SJSA1 (cell line): ENCODE data around the gene MORN1. TPM values are rescaled to one million over a fixed set of nuclear protein-coding genes. Genes with fewer than 3 reads are reported as not detected.

Experiments
- DNase-seq, 2 experiments: peaks; one replicate each; pipeline ENCODE4 v3.0.0-alpha.2; 2015 to 2020; ENCODE audit warnings: low spot score in 2 of 2, low read depth in 1 of 2
- H3K27ac ChIP-seq: fragments of 250-450 bp; sonication (Bioruptor Pico); 2 replicates; pipeline ENCODE4 v1.5.1; 2020; ENCODE audit warnings: mild to moderate bottlenecking, moderate library complexity
- H3K27me3 ChIP-seq: fragments of 250-450 bp; sonication (Bioruptor Pico); replicated peaks from 2 replicates; pipeline ENCODE4 v1.5.1; 2020; ENCODE audit warnings: mild to moderate bottlenecking, moderate library complexity
- H3K36me3 ChIP-seq: fragments of 250-450 bp; sonication (Bioruptor Pico); 2 replicates; pipeline ENCODE4 v1.5.1; 2020; ENCODE audit warnings: mild to moderate bottlenecking
- H3K4me1 ChIP-seq: fragments of 250-450 bp; sonication (Bioruptor Pico); replicated peaks from 2 replicates; pipeline ENCODE4 v1.6.1; 2021; ENCODE audit warnings: mild to moderate bottlenecking
- H3K4me3 ChIP-seq: fragments of 250-450 bp; sonication (Bioruptor Pico); 2 replicates; pipeline ENCODE4 v1.5.1; 2020; ENCODE audit warnings: mild to moderate bottlenecking
- H3K9me3 ChIP-seq: fragments of 250-450 bp; sonication (Bioruptor Pico); replicated peaks from 2 replicates; pipeline ENCODE4 v1.5.1; 2020; ENCODE audit warnings: mild to moderate bottlenecking
- total RNA-seq: library from RNA; depleted of rRNA; stranded (reverse); fragments of >200 nt; shearing (Covaris generic); gene quantifications from 2 replicates; pipeline ENCODE4 v1.2.3, GENCODE V29; 2014

Gene MORN1
- total RNA-seq, 1 experiment from 2014 or later = 5.0 TPM

DNA sequence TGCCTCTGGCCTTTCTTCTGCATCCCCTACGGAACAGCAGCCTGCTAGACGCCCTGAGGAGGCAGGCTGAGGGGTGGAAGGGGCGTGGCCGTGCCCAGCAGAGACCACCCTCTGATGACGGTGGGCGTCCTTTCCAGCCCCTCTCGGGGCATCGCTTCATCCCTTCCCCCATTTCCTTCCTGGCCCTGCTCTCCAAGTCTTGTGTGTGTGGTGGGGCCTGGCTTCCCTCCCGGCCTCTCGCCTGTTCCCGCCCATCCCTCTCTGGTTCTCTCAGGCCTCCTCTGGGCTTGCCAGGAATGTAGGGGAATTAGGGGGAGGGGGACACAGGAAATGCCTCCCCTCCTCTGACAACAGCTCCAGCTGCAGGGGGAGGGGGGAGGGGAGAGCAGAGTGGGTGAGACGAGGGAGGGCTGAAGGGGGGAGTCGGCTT, 112.1 kb downstream of the MORN1 start:
- peaks cover 13% of the 10 kb centered on the region for H3K36me3 ChIP-seq
- H3K4me3 ChIP-seq = no peak overlapping the region
- H3K9me3 ChIP-seq = no peaks in the 10 kb centered on the region
- DNase-seq = peak; percentile 90 to 92
- H3K27me3 ChIP-seq = no peaks in the 10 kb centered on the region
- peak overlapping the region; percentile 64 for H3K27ac ChIP-seq
- peaks cover 37% of the 10 kb centered on the region for H3K4me1 ChIP-seq

DNA sequence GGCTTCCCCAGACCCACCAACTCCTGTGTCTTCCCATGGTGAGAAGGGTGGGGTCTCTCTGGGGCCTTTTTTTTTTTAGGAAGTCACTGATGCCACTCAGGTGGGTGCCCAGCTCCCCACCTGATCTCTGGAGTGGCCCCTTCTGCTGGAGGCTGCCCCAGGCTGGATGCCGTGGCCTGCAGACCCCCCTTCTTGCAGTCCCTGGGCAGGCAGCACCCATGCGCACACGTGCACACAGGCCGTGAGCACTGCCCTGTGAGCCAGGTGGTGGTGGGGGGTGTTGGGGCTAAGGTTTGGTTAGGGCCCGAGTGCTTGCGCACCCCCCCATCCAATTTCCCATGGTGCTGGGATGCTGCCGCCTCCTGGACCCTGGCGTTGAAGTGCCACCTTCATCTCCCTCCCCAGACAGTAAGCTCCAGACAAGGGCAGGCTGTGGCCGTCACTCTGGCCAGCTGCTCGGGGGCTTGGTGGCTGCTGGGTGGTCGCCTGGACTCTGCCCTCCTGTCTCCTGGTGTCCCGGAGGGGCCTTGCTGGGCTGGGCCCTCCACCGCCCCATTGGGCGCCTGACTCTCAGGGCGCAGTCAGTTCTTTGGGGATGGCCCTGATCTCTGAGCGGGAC, 112.7 kb downstream of the MORN1 start:
- peak overlapping the region; percentile 64 for H3K27ac ChIP-seq

DNA sequence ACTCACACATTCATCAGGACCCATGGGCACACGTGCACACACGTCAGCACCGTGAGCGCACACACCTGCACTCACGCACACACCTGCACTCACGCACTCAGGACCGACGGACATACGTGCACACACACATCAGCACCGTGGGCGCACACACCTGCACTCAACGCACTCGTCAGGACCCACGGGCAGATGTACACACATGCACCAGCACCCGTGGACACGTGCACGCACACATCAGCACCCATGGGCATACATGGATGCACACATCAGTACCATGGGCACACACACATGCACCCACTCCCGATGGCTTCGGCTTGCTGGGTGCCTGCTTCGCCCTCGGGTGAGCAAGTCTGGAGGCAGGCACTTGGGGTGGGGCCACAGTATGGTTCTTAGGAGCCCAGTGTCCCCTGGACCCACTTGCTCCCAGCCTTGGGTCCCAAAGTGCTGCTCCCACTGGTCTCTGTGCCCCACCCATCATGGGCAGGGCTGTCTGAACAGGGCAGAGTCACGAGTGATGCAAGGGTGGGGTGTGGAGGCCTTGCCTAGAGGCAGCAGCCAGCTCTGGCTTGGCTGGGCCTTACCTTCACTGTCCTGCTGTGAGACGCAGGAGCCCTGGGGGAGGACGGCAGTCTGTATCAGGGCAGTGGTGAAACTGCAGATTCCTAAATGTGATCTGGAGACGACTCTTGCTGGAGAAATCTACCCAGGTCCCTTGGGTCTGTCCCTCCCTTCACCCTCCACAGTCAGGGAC, 113.4 kb downstream of the MORN1 start:
- H3K4me1 ChIP-seq = peaks cover 37% of the 10 kb centered on the region
- H3K36me3 ChIP-seq = peaks cover 12% of the 10 kb centered on the region
- H3K9me3 ChIP-seq = no peaks in the 10 kb centered on the region
- no peak overlapping the region for H3K27ac ChIP-seq
- H3K4me3 ChIP-seq = no peak overlapping the region
- no peaks in the 10 kb centered on the region for H3K27me3 ChIP-seq
- no peak for DNase-seq

More for the DNA sequence above, 112.7 kb downstream of the MORN1 start:
- DNase-seq = no peak
- Histone ChIP-seq H3K4me1 (peaks cover 37% of the 10 kb centered on the region), H3K27me3 (no peaks in the 10 kb centered on the region), H3K36me3 (peaks cover 13% of the 10 kb centered on the region), H3K9me3 (no peaks in the 10 kb centered on the region), H3K4me3 (no peak overlapping the region)

DNA sequence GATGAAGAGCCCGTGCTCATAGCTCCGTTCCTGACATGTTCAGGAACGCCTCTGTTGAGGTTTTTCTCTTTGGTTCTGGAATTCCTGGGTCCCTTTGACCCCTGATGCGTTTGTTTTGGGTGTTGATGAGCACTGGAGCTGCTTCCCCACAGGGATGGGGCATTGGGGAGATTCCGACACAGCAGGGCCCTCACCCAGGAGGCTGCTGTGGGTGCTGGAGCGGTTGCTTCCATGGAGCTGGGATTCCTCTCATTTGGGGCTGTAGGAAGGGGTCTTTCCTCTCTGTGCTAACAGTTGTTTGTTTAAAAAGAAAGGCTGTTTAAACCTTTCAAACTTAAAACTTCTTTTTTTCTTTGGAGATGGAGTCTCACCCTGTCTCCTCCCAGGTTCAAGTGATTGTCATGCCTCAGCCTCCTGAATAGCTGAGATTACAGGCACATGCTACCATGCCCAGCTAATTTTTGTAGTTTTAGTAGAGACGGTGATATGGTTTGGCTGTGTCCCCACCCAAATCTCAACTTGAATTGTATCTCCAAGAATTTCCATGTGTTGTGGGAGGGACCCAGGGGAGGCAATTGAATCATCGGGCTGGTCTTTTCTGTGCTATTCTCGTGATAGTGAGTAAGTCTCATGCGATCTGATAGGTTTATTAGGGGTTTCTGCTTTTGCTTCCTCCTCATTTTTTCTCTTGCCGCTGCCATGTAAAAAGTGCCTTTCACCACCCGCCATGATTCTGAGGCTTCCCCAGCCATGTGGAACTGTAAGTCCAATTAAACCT, 114.4 kb downstream of the MORN1 start:
- Histone ChIP-seq H3K27me3 (no peaks in the 10 kb centered on the region), H3K4me3 (no peak overlapping the region), H3K9me3 (no peaks in the 10 kb centered on the region), H3K36me3 (peaks cover 8% of the 10 kb centered on the region), H3K4me1 (peaks cover 37% of the 10 kb centered on the region), H3K27ac (0 out of 2 replicates have a peak overlapping the region, but pooled peaks have one; percentile 6)
- no peak for DNase-seq

DNA sequence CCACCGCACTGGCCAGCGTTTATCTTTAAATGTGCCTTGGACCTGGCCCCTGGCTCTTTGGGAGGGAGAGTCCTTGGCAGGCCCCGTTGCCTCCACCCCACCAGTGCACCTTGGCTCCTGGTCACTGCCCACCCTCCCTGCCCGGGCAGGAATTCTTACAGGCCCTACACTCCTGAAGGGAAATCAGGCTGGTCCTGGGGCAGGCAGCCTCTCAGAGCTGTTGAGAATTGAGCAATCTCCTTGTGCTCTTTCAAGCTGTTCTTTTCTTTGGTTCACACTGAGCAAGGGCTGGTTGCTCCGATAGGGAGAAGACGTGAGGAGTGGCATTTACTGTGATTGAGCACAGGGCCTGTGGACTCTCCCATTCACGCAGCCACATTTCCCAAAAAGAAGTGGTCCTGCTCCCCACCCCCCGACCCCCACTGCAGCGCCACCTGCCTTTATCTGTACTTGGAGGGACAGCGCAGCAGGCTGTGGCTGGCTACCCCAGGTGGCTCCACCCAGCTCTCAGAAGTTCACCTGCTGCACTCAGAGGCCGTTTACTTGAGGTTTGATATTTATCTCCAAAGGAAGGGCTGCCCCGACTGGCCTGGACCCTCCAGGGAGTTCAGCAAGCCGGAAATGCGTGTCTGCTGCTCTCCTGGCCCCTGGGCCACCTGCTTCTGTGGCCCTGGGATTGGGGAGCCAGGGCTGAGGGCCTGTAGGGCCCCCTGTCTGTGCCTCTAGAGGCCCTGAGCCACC, 115.4 kb downstream of the MORN1 start:
- peaks cover 37% of the 10 kb centered on the region for H3K4me1 ChIP-seq
- H3K9me3 ChIP-seq = no peaks in the 10 kb centered on the region
- no peaks in the 10 kb centered on the region for H3K27me3 ChIP-seq
- H3K4me3 ChIP-seq = no peak overlapping the region
- DNase-seq = no peak
- no peak overlapping the region for H3K27ac ChIP-seq
- H3K36me3 ChIP-seq = peaks cover 8% of the 10 kb centered on the region

DNA sequence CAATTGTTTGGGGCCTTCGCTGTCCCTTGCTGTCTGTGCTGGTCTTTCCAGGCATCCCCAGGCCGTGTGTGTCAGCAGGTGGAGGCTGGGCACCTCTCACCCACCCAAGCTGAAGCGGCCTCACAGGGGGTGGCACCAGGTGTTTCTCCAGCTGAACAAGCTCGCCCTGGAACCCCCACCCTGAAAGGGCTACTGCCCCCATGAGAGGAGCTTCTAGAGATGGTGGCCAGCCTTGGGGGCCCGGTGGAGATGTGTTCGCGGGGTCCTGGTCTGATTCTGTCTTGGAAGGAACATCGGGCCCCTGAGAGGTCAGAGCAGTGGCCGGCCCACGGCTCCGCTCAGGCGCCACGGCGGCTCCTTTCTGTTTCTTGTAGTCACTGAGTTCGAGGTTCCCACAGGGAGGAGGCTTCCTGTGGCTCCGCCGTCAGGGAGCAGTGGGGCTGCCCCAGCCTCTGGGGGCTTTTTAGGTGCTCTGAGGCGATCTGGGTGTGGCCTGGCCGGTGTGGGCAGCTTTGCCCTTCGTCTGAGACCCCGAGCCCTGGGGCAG, 116.4 kb downstream of the MORN1 start:
- DNase-seq = no peak
- H3K36me3 ChIP-seq = peaks cover 8% of the 10 kb centered on the region
- H3K9me3 ChIP-seq = no peaks in the 10 kb centered on the region
- H3K4me1 ChIP-seq = peaks cover 42% of the 10 kb centered on the region
- no peak overlapping the region for H3K27ac ChIP-seq
- no peaks in the 10 kb centered on the region for H3K27me3 ChIP-seq
- no peak overlapping the region for H3K4me3 ChIP-seq

DNA sequence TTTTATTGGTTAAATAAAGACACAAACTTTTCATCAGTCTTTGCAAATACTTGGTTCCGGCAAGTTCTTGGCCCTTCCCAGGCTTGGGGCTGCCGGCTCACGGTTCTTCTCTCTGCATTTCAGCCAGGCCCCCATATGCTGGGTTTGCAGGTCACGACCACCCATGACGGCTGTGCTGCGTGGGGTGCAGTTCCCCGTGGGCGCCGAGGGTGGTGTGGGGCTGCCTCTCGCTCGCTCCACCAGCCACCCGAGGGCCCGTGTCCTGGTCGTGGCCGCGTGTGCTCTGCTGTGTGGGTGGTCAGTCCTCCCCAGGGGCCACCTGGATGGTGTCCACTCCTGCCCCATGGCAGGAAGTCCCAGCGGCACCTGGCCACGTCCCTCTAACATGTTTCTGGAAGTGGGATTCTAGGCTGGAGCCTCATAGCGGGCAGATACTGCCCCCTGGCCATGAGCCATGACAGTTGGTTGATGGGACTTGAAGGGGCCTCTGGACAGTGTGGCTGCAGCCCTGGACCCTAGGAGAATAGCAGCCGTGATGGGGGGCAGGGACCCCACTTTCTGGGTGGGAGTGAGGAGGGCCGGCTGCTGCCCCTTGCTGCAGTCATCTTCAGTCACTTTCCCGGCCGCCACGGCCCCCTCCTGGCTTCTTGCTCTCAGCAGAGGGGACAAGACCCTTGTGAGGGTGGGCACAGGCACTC, 117.0 kb downstream of the MORN1 start:
- H3K27ac ChIP-seq = no peak overlapping the region

DNA sequence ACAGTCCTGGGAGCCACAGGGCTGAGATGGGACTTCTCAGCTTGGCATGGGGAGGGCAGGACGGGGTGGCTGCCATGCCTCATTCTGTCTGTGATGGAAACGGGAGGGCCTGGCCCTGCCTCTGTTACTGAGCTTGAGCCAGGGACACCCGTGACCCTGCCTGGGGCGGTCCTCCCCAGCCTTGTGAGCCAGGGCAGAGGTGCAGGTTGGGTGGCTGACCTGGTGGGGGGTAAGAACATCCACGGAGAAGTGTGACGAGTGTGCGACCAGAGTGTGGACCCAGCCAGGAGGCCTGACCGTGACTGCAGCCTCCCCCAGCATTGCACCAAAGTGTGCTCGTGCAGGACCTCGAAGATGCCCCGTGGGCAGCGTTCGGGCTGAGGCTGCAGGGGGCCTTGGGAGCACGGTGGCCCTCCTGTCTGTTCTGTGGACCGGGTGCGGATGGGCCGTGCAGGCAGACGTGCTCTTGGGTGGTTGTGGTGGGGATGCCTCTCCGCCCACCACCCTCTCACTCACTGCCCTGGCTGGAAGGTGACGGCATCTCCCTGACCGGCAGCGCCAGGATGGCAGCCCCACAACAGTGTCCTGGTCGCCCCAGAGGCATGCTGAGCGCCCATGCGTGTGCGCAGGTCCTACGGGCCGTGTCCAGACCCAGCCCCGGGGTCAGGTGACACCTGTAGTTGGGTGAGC, 117.8 kb downstream of the MORN1 start:
- DNase-seq = no peak
- Histone ChIP-seq H3K27me3 (no peaks in the 10 kb centered on the region), H3K4me1 (peaks cover 28% of the 10 kb centered on the region), H3K36me3 (peaks cover 8% of the 10 kb centered on the region), H3K27ac (no peak overlapping the region), H3K4me3 (no peak overlapping the region), H3K9me3 (no peaks in the 10 kb centered on the region)

More for the DNA sequence above, 117.0 kb downstream of the MORN1 start:
- DNase-seq = no peak
- Histone ChIP-seq H3K4me3 (no peak overlapping the region), H3K36me3 (peaks cover 8% of the 10 kb centered on the region), H3K27me3 (no peaks in the 10 kb centered on the region), H3K9me3 (no peaks in the 10 kb centered on the region), H3K4me1 (peaks cover 36% of the 10 kb centered on the region)

DNA sequence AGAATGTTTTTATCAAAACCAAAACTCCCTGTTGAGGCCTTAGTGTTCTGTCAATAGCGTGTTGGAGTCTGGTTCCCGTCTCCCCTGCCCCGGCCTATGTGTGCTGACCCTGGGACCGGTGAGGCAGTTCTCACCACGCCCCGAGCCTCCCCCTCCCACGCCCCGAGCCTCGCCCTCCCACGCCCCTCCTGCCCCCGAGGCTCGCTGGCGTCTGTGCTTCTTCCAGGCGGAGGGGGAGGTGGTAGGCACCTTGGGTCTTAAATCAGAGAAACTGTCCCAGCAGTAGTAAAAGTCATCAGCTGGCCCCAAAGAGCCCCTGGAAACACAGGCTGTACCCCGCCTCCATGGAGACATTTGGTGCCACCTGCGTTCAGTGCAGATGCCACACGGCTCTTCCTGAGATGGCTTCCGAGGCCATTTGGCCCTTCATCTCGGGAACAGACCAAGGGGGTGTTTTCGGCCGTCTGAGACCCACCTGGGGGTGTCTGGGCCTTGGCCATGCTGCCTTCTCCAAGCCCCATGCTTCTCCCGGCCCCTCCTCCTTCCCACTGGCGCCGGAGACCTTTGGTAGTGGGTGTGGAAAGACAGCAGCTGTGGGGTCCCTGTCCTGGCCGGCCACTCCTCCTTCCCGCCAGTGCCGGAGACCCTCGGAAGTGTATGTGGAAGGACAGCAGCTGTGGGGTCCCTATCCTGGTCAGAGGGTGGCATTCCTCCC, 118.5 kb downstream of the MORN1 start:
- no peak overlapping the region for H3K27ac ChIP-seq
- peaks cover 21% of the 10 kb centered on the region for H3K4me1 ChIP-seq
- no peak for DNase-seq
- no peaks in the 10 kb centered on the region for H3K27me3 ChIP-seq
- no peaks in the 10 kb centered on the region for H3K9me3 ChIP-seq
- no peak overlapping the region for H3K4me3 ChIP-seq
- peaks cover 6% of the 10 kb centered on the region for H3K36me3 ChIP-seq

DNA sequence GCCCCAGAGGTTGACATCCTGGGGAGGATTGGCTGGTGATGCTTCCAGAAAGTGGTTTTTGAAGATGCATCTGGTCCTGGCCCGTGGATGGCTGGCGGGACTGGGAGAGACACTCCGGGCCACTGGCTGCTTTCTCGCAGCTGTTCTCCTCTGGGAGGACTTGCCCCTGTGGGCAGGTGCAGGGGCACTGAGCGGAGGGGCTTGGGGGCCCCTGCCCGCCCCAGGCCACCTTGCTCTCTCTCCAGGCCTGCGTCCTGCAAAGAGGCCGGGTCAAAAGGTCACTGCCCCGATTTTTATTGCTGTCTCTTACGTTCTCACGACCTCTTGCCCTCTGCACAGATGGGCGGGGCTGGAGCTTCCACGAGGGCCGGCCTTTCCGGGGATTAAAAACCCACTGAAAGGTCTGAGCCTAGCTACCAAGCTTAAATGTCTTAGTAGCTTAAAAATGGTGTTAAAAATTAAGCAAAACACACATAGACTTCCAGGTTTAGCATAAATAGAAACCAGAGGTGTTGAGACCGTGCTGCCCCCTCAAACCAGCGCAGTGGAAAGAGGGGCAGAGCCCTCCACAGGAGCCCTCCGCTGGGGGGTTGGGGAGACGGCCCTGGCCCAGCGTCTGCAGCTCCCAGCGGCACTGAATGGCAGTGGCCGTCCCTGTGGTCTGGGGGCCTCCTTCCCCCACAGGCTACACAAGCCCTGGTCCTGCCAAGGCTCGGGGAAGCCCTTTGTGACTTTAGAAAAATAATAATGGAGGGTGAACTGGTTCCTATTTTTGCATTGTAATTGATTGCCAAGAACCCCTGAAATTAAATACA, 119.3 kb downstream of the MORN1 start:
- no peaks in the 10 kb centered on the region for H3K9me3 ChIP-seq
- H3K36me3 ChIP-seq = no peaks in the 10 kb centered on the region; the same call in none of the 2 replicates
- no peaks in the 10 kb centered on the region for H3K27me3 ChIP-seq
- H3K27ac ChIP-seq = no peak overlapping the region
- no peak for DNase-seq
- no peak overlapping the region for H3K4me3 ChIP-seq
- peaks cover 13% of the 10 kb centered on the region for H3K4me1 ChIP-seq
